ENCODE results near the gene LYL1.

LYL1 gene

DNA sequence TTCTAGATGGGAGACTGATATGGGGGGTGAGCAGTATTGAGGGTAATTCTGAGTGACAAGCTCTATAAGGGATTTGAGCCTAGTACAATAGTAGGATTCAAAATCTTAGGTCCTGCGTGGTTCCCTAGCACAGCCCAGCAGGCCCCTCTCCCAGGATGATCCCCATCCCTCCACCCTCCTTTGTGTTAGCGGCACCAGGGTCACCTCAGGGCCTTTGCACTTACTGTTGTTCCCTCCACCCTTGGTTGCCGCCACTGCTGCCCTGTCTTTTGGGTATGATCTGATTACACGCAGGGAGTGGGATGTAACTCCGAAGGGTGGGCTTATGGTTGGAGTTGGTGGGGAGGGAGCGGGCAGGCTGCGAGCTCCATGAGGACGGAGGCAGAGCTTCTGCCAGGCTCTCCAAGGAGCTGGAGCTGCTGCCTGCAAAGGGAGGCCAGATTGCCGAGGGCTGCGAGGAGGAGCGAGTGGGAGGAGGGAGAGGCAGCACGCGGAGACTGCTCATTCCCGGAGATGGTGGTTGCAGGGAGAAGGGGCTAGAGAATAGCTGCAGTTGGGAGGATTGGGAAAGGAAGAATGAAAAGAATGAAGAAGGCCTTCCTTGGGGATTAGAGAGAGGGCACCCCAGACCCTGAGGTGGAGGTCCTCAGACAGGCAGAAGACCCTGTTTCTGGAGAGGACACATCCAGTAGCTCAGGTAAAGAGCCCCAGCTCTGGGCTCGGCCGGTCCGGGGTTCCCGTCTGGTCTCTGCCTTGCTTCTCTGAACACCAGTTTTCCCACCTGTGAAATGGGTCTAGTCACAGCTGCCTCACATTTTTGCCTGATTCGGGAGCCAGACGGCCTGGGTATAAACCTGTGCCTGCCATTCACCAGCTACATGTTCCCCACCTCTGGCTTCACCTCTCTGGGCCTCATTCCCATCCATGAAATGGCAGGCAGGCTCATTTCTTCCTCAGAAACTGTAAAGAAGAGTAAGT lies 20.6 kb upstream of the LYL1 start:
- no peak overlapping the region for H3K4me3 ChIP-seq (ENCODE audit: low read depth, low read length)
- no peak for DNase-seq (ENCODE audit: low read depth)
- TF ChIP-seq MYC (IDR thresholded peaks at IDR 0.05; ENCODE audit: low read depth, low read length) (no peak), POLR2A (IDR thresholded peaks at IDR 0.05; ENCODE audit: extremely low read depth, insufficient read length) (no peak), CTCF (IDR thresholded peaks at IDR 0.05; ENCODE audit: low read depth, low read length) (no peak)
- TF ChIP-seq, protein P1, sequence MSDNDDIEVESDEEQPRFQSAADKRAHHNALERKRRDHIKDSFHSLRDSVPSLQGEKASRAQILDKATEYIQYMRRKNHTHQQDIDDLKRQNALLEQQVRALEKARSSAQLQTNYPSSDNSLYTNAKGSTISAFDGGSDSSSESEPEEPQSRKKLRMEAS (IDR thresholded peaks at IDR 0.05; ENCODE audit: low read depth, low read length): no peak

DNA sequence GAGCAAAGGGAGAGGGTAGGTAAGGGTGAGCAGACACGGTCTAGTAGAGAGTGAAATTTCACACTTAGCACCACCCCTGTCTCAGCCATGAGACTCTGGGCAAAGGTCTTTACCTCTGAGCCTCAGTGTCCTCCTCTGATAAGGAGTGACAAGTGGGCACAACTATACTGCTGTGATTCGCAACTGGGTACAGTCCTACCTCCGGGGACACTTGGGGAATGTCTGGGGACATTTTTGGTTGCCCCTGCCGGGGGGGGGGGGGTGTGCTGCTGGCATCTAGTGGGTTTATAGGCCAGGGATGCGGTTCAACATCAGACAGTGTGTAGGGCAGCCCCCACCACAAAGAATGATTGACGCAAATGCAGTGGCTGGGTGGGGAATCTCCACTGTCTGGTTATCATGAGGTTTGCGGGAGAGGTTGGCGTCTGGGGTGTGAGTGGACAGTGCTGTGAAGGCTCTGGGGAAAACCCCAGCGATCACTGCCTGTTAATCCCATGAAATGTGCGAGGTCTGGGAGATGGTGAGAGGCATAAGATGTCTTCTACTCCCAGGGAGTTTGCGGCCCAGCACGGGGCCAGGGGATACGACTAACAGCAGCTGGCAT lies 19.7 kb upstream of the LYL1 start:
- no peak overlapping the region for H3K4me3 ChIP-seq (ENCODE audit: low read depth, low read length)
- no peak for DNase-seq (ENCODE audit: low read depth)
- TF ChIP-seq, protein P1 (IDR thresholded peaks at IDR 0.05; ENCODE audit: low read depth, low read length): no peak
- TF ChIP-seq POLR2A (IDR thresholded peaks at IDR 0.05; ENCODE audit: extremely low read depth, insufficient read length) (no peak), MYC (IDR thresholded peaks at IDR 0.05; ENCODE audit: low read depth, low read length) (no peak), CTCF (IDR thresholded peaks at IDR 0.05; ENCODE audit: low read depth, low read length) (no peak)

DNA sequence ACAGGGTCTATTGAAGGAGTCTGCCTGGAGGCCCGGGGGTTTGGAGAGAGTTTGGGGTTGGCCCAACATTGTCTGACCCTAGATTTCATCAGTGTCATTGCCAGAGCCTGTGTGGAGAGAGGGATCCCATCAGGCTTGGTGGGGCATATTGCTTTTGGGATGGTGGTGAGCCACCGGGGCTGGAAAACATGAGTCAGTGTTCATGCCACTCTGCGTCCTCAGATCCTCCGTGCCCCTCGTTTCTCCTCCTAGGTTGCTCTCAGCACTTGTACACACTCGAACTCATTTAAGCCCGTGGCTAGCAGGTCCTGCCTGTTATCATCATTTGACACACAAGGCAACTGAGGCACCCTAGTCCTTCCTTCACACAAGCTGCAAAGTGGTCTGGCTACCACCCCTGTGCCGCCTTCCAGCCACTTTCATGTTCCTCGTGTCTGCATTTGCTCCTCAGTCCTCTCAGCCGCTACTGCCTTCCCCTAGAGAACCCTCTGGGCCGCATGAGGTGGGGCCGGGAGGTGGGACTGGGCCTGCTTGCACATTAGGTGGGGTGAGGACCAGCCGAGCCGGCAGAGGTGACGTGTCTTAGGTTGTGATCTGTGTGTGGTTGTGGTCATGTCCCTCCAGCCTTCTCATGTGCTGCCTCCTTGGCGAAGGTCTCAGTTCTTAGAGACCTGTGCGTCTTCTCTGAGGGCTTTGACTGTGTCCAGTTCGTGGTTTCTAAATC lies 19.1 kb upstream of the LYL1 start:
- no peak for TF ChIP-seq MYC (IDR thresholded peaks at IDR 0.05; ENCODE audit: low read depth, low read length)
- no peak for TF ChIP-seq POLR2A (IDR thresholded peaks at IDR 0.05; ENCODE audit: extremely low read depth, insufficient read length)
- TF ChIP-seq, protein P1 (IDR thresholded peaks at IDR 0.05; ENCODE audit: low read depth, low read length): no peak
- no peak for TF ChIP-seq CTCF (IDR thresholded peaks at IDR 0.05; ENCODE audit: low read depth, low read length)
- no peak overlapping the region for H3K4me3 ChIP-seq (ENCODE audit: low read depth, low read length)
- no peak for DNase-seq (ENCODE audit: low read depth)

GRCh38 chr19:13120817-13121216 lies 18.2 kb upstream of the LYL1 start:
- no peak overlapping the region for H3K4me3 ChIP-seq (ENCODE audit: low read depth, low read length)
- no peak for DNase-seq (ENCODE audit: low read depth)

More at GRCh38 chr19:13120817-13121216, 18.2 kb upstream of the LYL1 start:
- TF ChIP-seq POLR2A (IDR thresholded peaks at IDR 0.05; ENCODE audit: extremely low read depth, insufficient read length) (no peak), MYC (IDR thresholded peaks at IDR 0.05; ENCODE audit: low read depth, low read length) (no peak), CTCF (IDR thresholded peaks at IDR 0.05; ENCODE audit: low read depth, low read length) (no peak)
- TF ChIP-seq, protein P1 (IDR thresholded peaks at IDR 0.05; ENCODE audit: low read depth, low read length): no peak

Measured in NB4 (cell line).